Activated T-helper 2 cell treated with anti-CD3 and anti-CD28 coated beads, Interferon-gamma antibody, Interleukin-2, Interleukin-4, amounts not matched to agents 10 μg/mL and 5 μg/mL and 100 μg/mL, durations not matched to agents 14 hours and 24 hours and 36 hours (primary cell): Measurements from ENCODE around the gene CDC40. TPM values are rescaled to one million over a fixed set of nuclear protein-coding genes. Genes with fewer than 3 reads are reported as not detected.

Experiments used
- DNase-seq: peaks from one replicate; pipeline ENCODE4 v3.0.0; 2021; ENCODE audit warnings: low spot score
- H3K27ac Mint-ChIP-seq: one replicate; pipeline ENCODE4 v1.8.0; 2021; ENCODE audit warnings: mixed read lengths
- H3K27me3 Mint-ChIP-seq: one replicate; pipeline ENCODE4 v1.8.0; 2021; ENCODE audit warnings: low read depth, mixed read lengths
- H3K36me3 Mint-ChIP-seq: one replicate; pipeline ENCODE4 v1.8.0; 2021; ENCODE audit warnings: low read depth, mixed read lengths
- H3K4me1 Mint-ChIP-seq: one replicate; pipeline ENCODE4 v1.8.0; 2021; ENCODE audit warnings: low read depth, mixed read lengths
- H3K4me3 Mint-ChIP-seq: one replicate; pipeline ENCODE4 v1.8.0; 2021; ENCODE audit warnings: low read depth, mild to moderate bottlenecking, moderate library complexity, mixed read lengths
- H3K9me3 Mint-ChIP-seq: one replicate; pipeline ENCODE4 v1.8.0; 2021; ENCODE audit warnings: mixed read lengths
- intact Hi-C: fragments of 100-400 bp; cut with micrococcal nuclease; formaldehyde crosslinking; loops from one replicate; pipeline ENCODE4 v1.15.1; 2023
- total RNA-seq: library from RNA; stranded (reverse); gene quantifications from 2 replicates; pipeline ENCODE4 v1.2.3, GENCODE V29; 2022

The CDC40 gene
- total RNA-seq, 1 donor from 2014 or later: 25.4 TPM

- H3K4me1 Mint-ChIP-seq: peaks cover 20% of the 10 kb centered on the region
- intact Hi-C loops: loop anchor here (2.0 to 10.0 kb wide), 4 partner anchors 53 to 797 kb away; partner anchors contain the start of genes AK9, CD164, FIG4 and MICAL1
- peaks cover 5% of the 10 kb centered on the region for H3K36me3 Mint-ChIP-seq
- DNase-seq: no peak
- H3K4me3 Mint-ChIP-seq: no peak overlapping the region
- peaks cover 11% of the 10 kb centered on the region for H3K27me3 Mint-ChIP-seq
- no peak overlapping the region for H3K27ac Mint-ChIP-seq
- no peaks in the 10 kb centered on the region for H3K9me3 Mint-ChIP-seq
These were observed 1.2 kb downstream of the CDC40 start for GRCh38 chr6:110181131-110182030.

GRCh38 chr6:110183292-110183885 is 3.2 kb downstream of the CDC40 start:
- intact Hi-C loops: loop anchor here (10.0 kb wide), 2 partner anchors 729 to 799 kb away; partner anchors contain the start of genes CD164 and MICAL1
- DNase-seq: no peak
- Mint-ChIP-seq H3K4me3 (no peak overlapping the region), H3K9me3 (no peaks in the 10 kb centered on the region), H3K27ac (no peak overlapping the region), H3K4me1 (peaks cover 22% of the 10 kb centered on the region), H3K36me3 (peaks cover 7% of the 10 kb centered on the region), H3K27me3 (peaks cover 2% of the 10 kb centered on the region)

GRCh38 chr6:110185879-110186278 is 5.7 kb downstream of the CDC40 start:
- peak overlapping the region; percentile 49 for H3K4me3 Mint-ChIP-seq
- no peaks in the 10 kb centered on the region for H3K27me3 Mint-ChIP-seq
- H3K4me1 Mint-ChIP-seq: peaks cover 19% of the 10 kb centered on the region
- intact Hi-C loops: loop anchor here (10.0 kb wide), 2 partner anchors 731 to 801 kb away; partner anchors contain the start of genes CD164 and MICAL1
- H3K36me3 Mint-ChIP-seq: peaks cover 7% of the 10 kb centered on the region
- no peak for DNase-seq
- H3K9me3 Mint-ChIP-seq: no peaks in the 10 kb centered on the region
- H3K27ac Mint-ChIP-seq: peak overlapping the region; percentile 69

- Mint-ChIP-seq H3K27ac (no peak overlapping the region), H3K9me3 (no peaks in the 10 kb centered on the region), H3K4me1 (peaks cover 19% of the 10 kb centered on the region), H3K36me3 (peaks cover 10% of the 10 kb centered on the region), H3K27me3 (no peaks in the 10 kb centered on the region), H3K4me3 (no peak overlapping the region)
- no peak for DNase-seq
- intact Hi-C loops: loop anchor here (10.0 kb wide), 2 partner anchors 734 to 804 kb away; partner anchors contain the start of genes CD164 and MICAL1
These were observed 8.6 kb downstream of the CDC40 start for GRCh38 chr6:110188791-110189190.

- Mint-ChIP-seq H3K4me1 (peaks cover 9% of the 10 kb centered on the region), H3K4me3 (no peak overlapping the region), H3K27me3 (no peaks in the 10 kb centered on the region), H3K36me3 (peaks cover 17% of the 10 kb centered on the region), H3K27ac (no peak overlapping the region), H3K9me3 (no peaks in the 10 kb centered on the region)
- intact Hi-C loops: no loop called here
- DNase-seq: no peak
These were observed 10.5 kb downstream of the CDC40 start for GRCh38 chr6:110190726-110191125.

GRCh38 chr6:110191477-110191876 is 11.2 kb downstream of the CDC40 start:
- no peaks in the 10 kb centered on the region for H3K27me3 Mint-ChIP-seq
- H3K36me3 Mint-ChIP-seq: peaks cover 12% of the 10 kb centered on the region
- no peak overlapping the region for H3K27ac Mint-ChIP-seq
- intact Hi-C loops: no loop called here
- DNase-seq: no peak
- peaks cover 4% of the 10 kb centered on the region for H3K4me1 Mint-ChIP-seq
- H3K4me3 Mint-ChIP-seq: no peak overlapping the region
- no peaks in the 10 kb centered on the region for H3K9me3 Mint-ChIP-seq

- H3K27me3 Mint-ChIP-seq: no peaks in the 10 kb centered on the region
- peaks cover 2% of the 10 kb centered on the region for H3K4me1 Mint-ChIP-seq
- H3K9me3 Mint-ChIP-seq: no peaks in the 10 kb centered on the region
These were observed 15.4 kb downstream of the CDC40 start for GRCh38 chr6:110195639-110196038.

GRCh38 chr6:110196874-110197273 is 16.6 kb downstream of the CDC40 start:
- intact Hi-C loops: no loop called here
- Mint-ChIP-seq H3K27ac (no peak overlapping the region), H3K27me3 (no peaks in the 10 kb centered on the region), H3K4me1 (peaks cover 2% of the 10 kb centered on the region), H3K9me3 (no peaks in the 10 kb centered on the region), H3K36me3 (peaks cover 13% of the 10 kb centered on the region), H3K4me3 (no peak overlapping the region)
- DNase-seq: no peak

More at GRCh38 chr6:110195639-110196038, 15.4 kb downstream of the CDC40 start:
- Mint-ChIP-seq H3K4me3 (no peak overlapping the region), H3K36me3 (peaks cover 13% of the 10 kb centered on the region), H3K27ac (no peak overlapping the region)
- intact Hi-C loops: no loop called here
- DNase-seq: no peak

- intact Hi-C loops: no loop called here
These were observed 18.3 kb downstream of the CDC40 start for GRCh38 chr6:110198561-110198960.

GRCh38 chr6:110201151-110201884 is 21.1 kb downstream of the CDC40 start:
- Mint-ChIP-seq H3K27ac (no peak overlapping the region), H3K4me1 (peaks cover 2% of the 10 kb centered on the region), H3K4me3 (no peak overlapping the region), H3K36me3 (peaks cover 3% of the 10 kb centered on the region), H3K27me3 (no peaks in the 10 kb centered on the region), H3K9me3 (no peaks in the 10 kb centered on the region)
- no peak for DNase-seq
- intact Hi-C loops: no loop called here

More at GRCh38 chr6:110198561-110198960, 18.3 kb downstream of the CDC40 start:
- H3K4me3 Mint-ChIP-seq: no peak overlapping the region
- no peaks in the 10 kb centered on the region for H3K27me3 Mint-ChIP-seq
- H3K9me3 Mint-ChIP-seq: no peaks in the 10 kb centered on the region
- no peak for DNase-seq
- peaks cover 12% of the 10 kb centered on the region for H3K36me3 Mint-ChIP-seq
- H3K4me1 Mint-ChIP-seq: peaks cover 2% of the 10 kb centered on the region
- no peak overlapping the region for H3K27ac Mint-ChIP-seq

- Mint-ChIP-seq H3K9me3 (no peaks in the 10 kb centered on the region), H3K4me1 (no peaks in the 10 kb centered on the region), H3K4me3 (no peak overlapping the region), H3K36me3 (peaks cover 24% of the 10 kb centered on the region), H3K27ac (no peak overlapping the region), H3K27me3 (no peaks in the 10 kb centered on the region)
- DNase-seq: no peak
- intact Hi-C loops: no loop called here
These were observed 27.4 kb downstream of the CDC40 start for GRCh38 chr6:110207652-110208051.

- intact Hi-C loops: no loop called here
- Mint-ChIP-seq H3K9me3 (no peaks in the 10 kb centered on the region), H3K27ac (no peak overlapping the region), H3K36me3 (peaks cover 47% of the 10 kb centered on the region), H3K4me3 (no peak overlapping the region), H3K4me1 (no peaks in the 10 kb centered on the region), H3K27me3 (no peaks in the 10 kb centered on the region)
- DNase-seq: no peak
These were observed 31.5 kb downstream of the CDC40 start for GRCh38 chr6:110211753-110212152.
